ENCODE results near the gene ZFPM1. TPM values are rescaled to one million over a fixed set of nuclear protein-coding genes. Genes with fewer than 3 reads are reported as not detected.

ZFPM1 gene
- total and polyA plus RNA-seq, 10 donors = 2.3 to 25.3 (median 8.9) TPM

DNA sequence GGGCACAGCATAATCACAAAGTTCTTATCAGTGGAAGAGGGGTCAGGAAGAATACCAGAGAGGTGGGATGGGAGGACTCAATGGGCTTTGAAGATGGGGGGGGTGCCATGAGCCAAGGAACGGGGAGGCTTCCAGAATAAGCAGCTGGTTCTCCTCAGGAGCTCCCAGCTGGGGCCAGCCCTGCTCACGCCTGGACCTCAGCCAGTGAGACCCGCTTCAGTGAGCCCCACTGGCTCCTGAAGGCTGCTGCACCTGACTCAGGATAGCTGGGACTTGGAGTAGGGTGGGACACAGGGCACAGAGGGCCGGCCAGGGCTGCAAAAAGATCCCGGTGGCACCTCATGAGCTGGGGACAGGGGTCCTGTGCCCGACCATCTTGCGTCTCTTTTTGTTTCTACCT lies 92.7 kb downstream of the ZFPM1 start:
- Histone ChIP-seq H3K4me1 (peaks cover 4 to 39% (median 23%) of the 10 kb centered on the region in 6 donors), H3K27ac (no peak overlapping the region), H3K36me3 (no peaks in the 10 kb centered on the region), H3K9me3 (peaks cover 0 to 33% (median 24%) of the 10 kb centered on the region in 8 donors), H3K4me3 (no peak overlapping the region), H3K27me3 (replicated peaks in 1 of 7) (peaks cover 0 to 25% (median 8%) of the 10 kb centered on the region in 7 donors)
- intact Hi-C loops (cut with DNase I; ENCODE audit: low total_unique reads) = no loop called here
- no peak for DNase-seq
- TF ChIP-seq POLR2AphosphoS5 (IDR thresholded peaks at IDR 0.05) (no peak), POLR2A (IDR thresholded peaks at IDR 0.05) (no peak)
- TF ChIP-seq, protein P1, sequence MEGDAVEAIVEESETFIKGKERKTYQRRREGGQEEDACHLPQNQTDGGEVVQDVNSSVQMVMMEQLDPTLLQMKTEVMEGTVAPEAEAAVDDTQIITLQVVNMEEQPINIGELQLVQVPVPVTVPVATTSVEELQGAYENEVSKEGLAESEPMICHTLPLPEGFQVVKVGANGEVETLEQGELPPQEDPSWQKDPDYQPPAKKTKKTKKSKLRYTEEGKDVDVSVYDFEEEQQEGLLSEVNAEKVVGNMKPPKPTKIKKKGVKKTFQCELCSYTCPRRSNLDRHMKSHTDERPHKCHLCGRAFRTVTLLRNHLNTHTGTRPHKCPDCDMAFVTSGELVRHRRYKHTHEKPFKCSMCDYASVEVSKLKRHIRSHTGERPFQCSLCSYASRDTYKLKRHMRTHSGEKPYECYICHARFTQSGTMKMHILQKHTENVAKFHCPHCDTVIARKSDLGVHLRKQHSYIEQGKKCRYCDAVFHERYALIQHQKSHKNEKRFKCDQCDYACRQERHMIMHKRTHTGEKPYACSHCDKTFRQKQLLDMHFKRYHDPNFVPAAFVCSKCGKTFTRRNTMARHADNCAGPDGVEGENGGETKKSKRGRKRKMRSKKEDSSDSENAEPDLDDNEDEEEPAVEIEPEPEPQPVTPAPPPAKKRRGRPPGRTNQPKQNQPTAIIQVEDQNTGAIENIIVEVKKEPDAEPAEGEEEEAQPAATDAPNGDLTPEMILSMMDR (IDR thresholded peaks at IDR 0.05 in 8 of 11, conservative IDR thresholded peaks at IDR 0.05 in 3 of 11) = no peak
- 73 to 93% (median 82%) methylated on average over 7 of the region's 7 CpGs for WGBS, 5 donors

DNA sequence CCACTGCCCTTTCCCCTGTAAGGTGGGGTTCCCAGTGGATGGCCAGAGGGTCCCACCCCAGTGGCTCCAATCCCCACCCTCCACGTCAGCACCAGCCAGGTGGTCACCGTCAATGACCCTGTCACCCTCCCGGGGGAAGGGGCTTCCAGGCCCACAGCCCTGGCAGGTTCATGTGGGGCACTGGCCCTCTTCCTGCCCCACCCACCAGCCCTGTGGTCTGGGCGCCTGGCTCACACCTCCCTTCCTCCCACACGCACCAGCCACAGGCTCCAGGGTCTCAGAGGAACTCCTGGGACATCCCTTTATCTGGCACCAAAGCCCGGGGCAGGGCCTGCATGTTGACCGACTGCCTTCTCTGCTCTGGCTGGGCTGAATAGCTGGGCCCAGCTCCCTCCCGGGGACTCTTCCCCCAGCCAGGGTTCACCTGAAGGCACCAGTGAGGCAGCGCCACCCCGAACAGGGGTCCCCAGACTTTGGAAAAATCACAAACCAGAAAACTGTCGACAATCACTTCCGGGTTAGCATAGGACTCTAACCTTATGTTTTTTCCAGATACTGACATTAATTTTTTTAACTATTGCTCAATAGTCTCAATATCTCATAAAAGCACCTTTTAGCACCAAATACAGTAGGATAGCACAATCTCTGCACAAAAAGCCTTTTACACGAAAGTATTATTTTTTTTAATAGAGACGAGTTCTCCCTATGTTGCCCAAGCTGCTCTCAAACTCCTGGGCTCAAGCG lies 95.2 kb downstream of the ZFPM1 start:
- H3K9me3 ChIP-seq = peaks cover 0 to 18% (median 12%) of the 10 kb centered on the region in 8 donors
- peak overlapping the region in 2 of 8 donors; percentile 13 to 73 for H3K27ac ChIP-seq
- DNase-seq = no peak
- peak in 1 of 3 donors; percentile 22 for TF ChIP-seq POLR2AphosphoS5 (IDR thresholded peaks at IDR 0.05)
- TF ChIP-seq, protein P1 (IDR thresholded peaks at IDR 0.05 in 8 of 11, conservative IDR thresholded peaks at IDR 0.05 in 3 of 11) = no peak
- intact Hi-C loops (cut with DNase I; ENCODE audit: low total_unique reads) = no loop called here
- whole genome bisulfite sequencing, 5 donors = 61 to 69% (median 65%) methylated on average over 11 to 15 of the region's 15 CpGs
- no peaks in the 10 kb centered on the region for H3K36me3 ChIP-seq
- no peak overlapping the region for H3K4me3 ChIP-seq
- peaks cover 6 to 56% (median 40%) of the 10 kb centered on the region in 6 donors for H3K4me1 ChIP-seq
- peaks cover 0 to 13% (median 7%) of the 10 kb centered on the region in 7 donors for H3K27me3 ChIP-seq (replicated peaks in 1 of 7)

DNA sequence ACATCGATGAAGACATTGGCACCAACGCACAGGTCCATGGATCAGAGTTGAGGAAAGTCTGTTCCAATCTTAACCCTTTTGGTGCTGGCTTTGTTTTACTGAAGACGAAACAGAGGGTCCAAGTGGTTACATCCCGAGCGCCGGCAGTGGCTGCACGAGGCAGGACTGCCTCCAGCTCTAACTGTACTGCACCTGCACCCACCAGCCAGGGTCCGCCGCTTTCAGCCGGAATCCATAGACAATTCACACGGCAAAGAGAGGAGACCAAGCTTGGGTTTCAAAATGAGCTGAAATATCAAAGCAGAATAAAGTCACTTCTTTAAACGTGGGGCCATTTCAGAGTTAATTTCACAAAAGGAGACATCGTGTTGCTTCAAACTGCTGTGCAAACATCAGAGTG lies 95.9 kb downstream of the ZFPM1 start:
- intact Hi-C loops (cut with DNase I; ENCODE audit: low total_unique reads) = no loop called here
- Histone ChIP-seq H3K36me3 (no peaks in the 10 kb centered on the region), H3K4me3 (no peak overlapping the region), H3K27ac (peak overlapping the region in 4 of 8 donors; percentile 57 to 73 (median 65)), H3K4me1 (peaks cover 6 to 56% (median 40%) of the 10 kb centered on the region in 6 donors), H3K27me3 (replicated peaks in 1 of 7) (peaks cover 0 to 13% (median 7%) of the 10 kb centered on the region in 7 donors), H3K9me3 (peaks cover 0 to 11% (median 5%) of the 10 kb centered on the region in 8 donors)
- TF ChIP-seq POLR2AphosphoS5 (IDR thresholded peaks at IDR 0.05) = no peak
- WGBS, 5 donors = 77 to 86% (median 82%) methylated on average over 13 of the region's 13 CpGs
- no peak for DNase-seq

DNA sequence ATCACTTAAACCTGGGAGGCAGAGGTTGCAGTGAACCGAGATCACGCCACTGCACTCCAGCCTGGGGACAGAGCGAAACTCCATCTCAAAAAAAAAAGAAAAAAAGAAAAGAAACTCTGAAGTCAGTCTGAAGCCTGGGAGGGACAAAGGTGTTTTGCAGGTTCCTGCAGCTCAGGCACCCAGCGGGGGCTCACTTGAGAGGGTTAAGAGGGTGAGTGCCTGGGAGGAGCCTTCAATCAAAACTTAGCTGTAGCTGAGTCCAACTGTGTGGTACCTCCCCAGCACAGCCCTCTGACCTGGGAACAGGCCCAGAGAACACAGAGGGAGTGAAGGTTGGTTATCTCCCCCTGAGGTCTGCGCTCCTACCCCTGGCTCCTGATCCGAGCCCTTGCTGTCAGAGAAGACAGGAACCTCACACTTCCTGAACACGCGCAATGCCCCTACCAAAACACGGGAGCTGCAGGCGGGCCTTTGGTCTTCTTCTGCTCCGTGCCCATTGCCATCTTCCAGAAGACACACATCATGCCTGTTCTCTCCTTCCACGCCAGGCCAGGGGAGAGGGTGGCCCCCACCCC lies 96.7 kb downstream of the ZFPM1 start:
- TF ChIP-seq POLR2A (IDR thresholded peaks at IDR 0.05) (no peak), POLR2AphosphoS5 (IDR thresholded peaks at IDR 0.05) (no peak)
- TF ChIP-seq, protein P1 (IDR thresholded peaks at IDR 0.05 in 8 of 11, conservative IDR thresholded peaks at IDR 0.05 in 3 of 11) = no peak
- intact Hi-C loops (cut with DNase I; ENCODE audit: low total_unique reads) = no loop called here
- peak overlapping the region in 2 of 8 donors; percentile 17 to 21 for H3K4me3 ChIP-seq
- no peaks in the 10 kb centered on the region for H3K36me3 ChIP-seq
- H3K4me1 ChIP-seq = peaks cover 6 to 56% (median 40%) of the 10 kb centered on the region in 6 donors
- peaks cover 0 to 13% (median 7%) of the 10 kb centered on the region in 7 donors for H3K27me3 ChIP-seq (replicated peaks in 1 of 7)
- H3K27ac ChIP-seq = peak overlapping the region in 5 of 8 donors; percentile 57 to 78 (median 68)
- no peak for DNase-seq
- H3K9me3 ChIP-seq = peaks cover 0 to 3% (median 0%) of the 10 kb centered on the region in 8 donors
- 26 to 36% (median 31%) methylated on average over 11 to 12 of the region's 12 CpGs for WGBS, 5 donors
